PFSK-1 (cell line): ENCODE measurements around the gene ZNF474.

Experiments used
- POLR2AphosphoS5 ChIP-seq: IDR thresholded peaks from 2 replicates; pipeline ENCODE4 v1.6.1; 2012; ENCODE audit warnings: low read depth, mild to moderate bottlenecking, control low read depth, low read length, moderate library complexity
- TAF1 ChIP-seq: IDR thresholded peaks from 2 replicates; pipeline ENCODE4 v1.6.1; 2012; ENCODE audit warnings: low read length, control low read depth, borderline replicate concordance; ENCODE audit not compliant: insufficient read depth

GRCh38 chr5:122172207-122172606 lies 42.9 kb downstream of the ZNF474 start:
- TF ChIP-seq TAF1 (no peak), POLR2AphosphoS5 (no peak)
